Adrenal gland (tissue), 12 donors: ENCODE results near the gene SLC16A2. TPM values are rescaled to one million over a fixed set of nuclear protein-coding genes. Genes with fewer than 3 reads are reported as not detected.
A peak's percentile ranks its signal among the peaks of the same experiment; 100 is the strongest.

Experiments used
- DNase-seq, 7 donors: peaks; one replicate each; pipeline ENCODE4 v3.0.0-alpha.2; 2019 to 2020
- H3K27ac ChIP-seq, 5 donors: fragments of 200-600 bp; sonication (generic) in 4 of 5; 1 replicate in 3 of 5; 2 replicates in 2 of 5; pipeline versions ENCODE4 v1.5.1 to v1.8.0; 2016 to 2020; ENCODE audit warnings: mild to moderate bottlenecking in 1 of 5
- H3K27me3 ChIP-seq: fragments of 200-600 bp; 2 replicates; pipeline ENCODE4 v1.8.0; 2021
- H3K36me3 ChIP-seq, 2 donors: fragments of 200-600 bp; replicated peaks in 1 of 2; 1 replicate in 1 of 2; 2 replicates in 1 of 2; pipeline versions ENCODE4 v1.5.1 to v1.8.0; 2018 to 2022
- H3K4me1 ChIP-seq, 2 donors: fragments of 200-600 bp; replicated peaks in 1 of 2; 1 replicate in 1 of 2; 2 replicates in 1 of 2; pipeline versions ENCODE4 v1.5.1 to v1.8.0; 2018 to 2021
- H3K4me3 ChIP-seq, 4 donors: fragments of 200-600 bp; sonication (generic) in 3 of 4; one replicate each; pipeline ENCODE4 v1.5.1; 2016 to 2018
- H3K9me3 ChIP-seq, 3 donors: fragments of 200-600 bp; sonication (generic) in 1 of 3; replicated peaks in 1 of 3; 1 replicate in 2 of 3; 2 replicates in 1 of 3; pipeline versions ENCODE4 v1.5.1 to v1.8.0; 2016 to 2021
- CTCF ChIP-seq, 6 experiments: fragments of 450-650 bp in 4 of 6; fragments of 200-600 bp in 2 of 6; sonication (generic) in 1 of 6; IDR thresholded peaks; 1 replicate in 5 of 6; 2 replicates in 1 of 6; pipeline versions ENCODE4 v1.5.1 to v1.8.0; 2016 to 2021; ENCODE audit warnings: antibody characterized with exemption in 6 of 6, mild to moderate bottlenecking in 2 of 6, moderate library complexity in 1 of 6
- POLR2A ChIP-seq, 2 donors: fragments of 450-650 bp; IDR thresholded peaks; one replicate each; pipeline ENCODE4 v1.6.1; 2017; ENCODE audit warnings: antibody characterized with exemption in 2 of 2, mild to moderate bottlenecking in 2 of 2, moderate library complexity in 1 of 2
- WGBS, 4 donors: extraction: QIAGEN DNeasy Blood & Tissue Kit in 2 of 4; methylation state at CpG; one replicate each; pipeline versions ENCODE4 v1.1.5 to v1.1.7; 2013 to 2017; 5-methylcytosine and 5-hydroxymethylcytosine counted together
- intact Hi-C, 2 donors: fragments of 100-400 bp; cut with DNase I; formaldehyde crosslinking; loops; one replicate each; pipeline versions ENCODE4 v1.14.1 to v1.15.0; 2022 to 2023
- polyA plus RNA-seq, 3 donors: library from polyadenylated mRNA; stranded (reverse); fragments of 200-250 nt in 2 of 3; fragments of 350-450 nt in 1 of 3; fragmentation: Illumina TruSeq in 1 of 3; extraction: RNeasy Lipid Tissue Mini Kit (QIAGEN cat#74804) in 1 of 3; gene quantifications; one replicate each; pipeline ENCODE4 v1.2.3, GENCODE V29; 2013 to 2014
- total RNA-seq, 9 donors: library from RNA; depleted of rRNA in 4 of 9; stranded (reverse); fragments of >200 nt in 4 of 9; fragments of 120-200 nt in 1 of 9; fragmentation: NEBNext Ultra II Directional in 1 of 9; extraction: Animal tissue kit (Norgen Biotek cat#: 25700) in 1 of 9; gene quantifications; one replicate each; pipeline versions ENCODE4 v1.1.0 to v1.2.4, GENCODE V29; 2013 to 2023
- donor health status: healthy with polysubstance abuse.
- donor health status: Bipolar disorder and iron deficiency.
- donor health status: DM: yes; HTN: yes; CAD: no.
- donor health status: DM: no; HTN: no; CAD: no.
- donor health status: DM: no; HTN: no; CAD: no.
- donor health status: DM: yes; HTN: yes; CAD: no.

Gene SLC16A2
- total and polyA plus RNA-seq, 12 donors = 9.3 to 109 (median 46.9) TPM

- no peak overlapping the region for H3K4me3 ChIP-seq
- intact Hi-C loops = no loop called here
- peaks cover 7% of the 10 kb centered on the region for H3K27me3 ChIP-seq
- H3K36me3 ChIP-seq = no peaks in the 10 kb centered on the region
- no peaks in the 10 kb centered on the region for H3K4me1 ChIP-seq
- TF ChIP-seq POLR2A (IDR thresholded peaks at IDR 0.05) (no peak), CTCF (IDR thresholded peaks at IDR 0.05) (no peak)
- no peak overlapping the region for H3K27ac ChIP-seq
- no peaks in the 10 kb centered on the region for H3K9me3 ChIP-seq
- peak in 1 of 7 donors; percentile 11 for DNase-seq
- WGBS, 4 donors = 60 to 87% (median 62%) methylated on average over 1 of the region's 1 CpG; no CpG with 5 or more reads in 1 of the 4 donors
These were observed 13.0 kb downstream of the SLC16A2 start for GRCh38 chrX:74434336-74434735.

GRCh38 chrX:74437530-74437929, 16.2 kb downstream of the SLC16A2 start:
- intact Hi-C loops = no loop called here
- TF ChIP-seq CTCF (IDR thresholded peaks at IDR 0.05) = no peak
- no peak for TF ChIP-seq POLR2A (IDR thresholded peaks at IDR 0.05)
- H3K9me3 ChIP-seq = no peaks in the 10 kb centered on the region

GRCh38 chrX:74438764-74439163, 17.5 kb downstream of the SLC16A2 start:
- intact Hi-C loops = no loop called here
- H3K36me3 ChIP-seq = no peaks in the 10 kb centered on the region
- DNase-seq = no peak
- H3K9me3 ChIP-seq = no peaks in the 10 kb centered on the region
- no peak overlapping the region for H3K27ac ChIP-seq
- H3K27me3 ChIP-seq = no peaks in the 10 kb centered on the region
- H3K4me1 ChIP-seq = peaks cover 0 to 8% of the 10 kb centered on the region in 2 donors
- 49 to 63% (median 60%) methylated on average over 2 to 3 of the region's 3 CpGs for WGBS, 4 donors
- no peak for TF ChIP-seq CTCF (IDR thresholded peaks at IDR 0.05)
- no peak for TF ChIP-seq POLR2A (IDR thresholded peaks at IDR 0.05)
- H3K4me3 ChIP-seq = no peak overlapping the region

More at GRCh38 chrX:74437530-74437929, 16.2 kb downstream of the SLC16A2 start:
- no peak for DNase-seq
- Histone ChIP-seq H3K27ac (no peak overlapping the region), H3K27me3 (no peaks in the 10 kb centered on the region), H3K4me3 (no peak overlapping the region), H3K36me3 (no peaks in the 10 kb centered on the region), H3K4me1 (peaks cover 0 to under 1% of the 10 kb centered on the region in 2 donors)
- 79 to 100% (median 81%) methylated on average over 2 of the region's 2 CpGs for WGBS, 4 donors

GRCh38 chrX:74445099-74445498, 23.8 kb downstream of the SLC16A2 start:
- no peak overlapping the region for H3K4me3 ChIP-seq
- TF ChIP-seq CTCF (IDR thresholded peaks at IDR 0.05) (no peak), POLR2A (IDR thresholded peaks at IDR 0.05) (no peak)
- WGBS, 4 donors = 57 to 83% (median 72%) methylated on average over 6 of the region's 6 CpGs
- no peak for DNase-seq
- H3K4me1 ChIP-seq = peaks cover 0 to 8% of the 10 kb centered on the region in 2 donors
- H3K27ac ChIP-seq = no peak overlapping the region
- no peaks in the 10 kb centered on the region for H3K36me3 ChIP-seq
- intact Hi-C loops = no loop called here
- H3K9me3 ChIP-seq = no peaks in the 10 kb centered on the region
- H3K27me3 ChIP-seq = no peaks in the 10 kb centered on the region
